ENCODE data around the gene KHDC1L.

DNA sequence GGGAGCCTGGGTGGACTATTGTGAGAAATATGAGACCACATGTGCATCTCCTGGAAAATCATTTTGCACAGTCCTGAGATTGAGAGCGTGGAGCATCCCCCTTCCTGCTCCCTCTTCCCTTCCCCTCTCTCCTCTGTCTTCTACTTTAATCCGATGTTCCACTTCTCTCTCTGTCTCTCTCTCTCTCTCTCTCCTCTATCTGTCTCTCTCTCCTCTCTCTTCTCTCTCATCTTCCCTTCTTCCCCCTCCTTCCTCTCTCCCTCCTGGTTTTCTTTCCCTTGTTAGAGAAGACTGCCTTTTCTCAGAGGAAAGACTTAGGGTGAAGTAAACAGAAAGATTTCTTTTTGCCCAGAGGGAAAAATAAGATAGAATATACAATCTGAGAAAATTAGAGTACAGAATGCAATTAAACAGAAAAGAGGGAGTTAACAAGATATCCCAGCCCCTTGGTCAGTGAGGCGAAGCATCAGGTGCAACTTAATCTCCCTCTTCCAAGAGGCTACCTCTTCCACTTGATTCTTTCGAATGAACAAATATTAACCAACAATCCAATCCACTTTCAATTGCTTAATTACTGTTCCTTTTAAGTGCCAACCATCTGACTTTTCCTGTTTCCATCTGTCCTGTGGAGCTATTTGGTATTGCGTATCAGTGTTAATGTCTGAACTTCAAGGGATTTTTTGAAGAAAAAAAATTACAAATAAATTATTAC is 23.1 kb upstream of the KHDC1L start:
- TF ChIP-seq EZH2 (IDR thresholded peaks at IDR 0.05; ENCODE audit: borderline replicate concordance, insufficient read depth, low read depth, low read length, poor library complexity, severe bottlenecking), result no peak
- TF ChIP-seq, protein P1, sequence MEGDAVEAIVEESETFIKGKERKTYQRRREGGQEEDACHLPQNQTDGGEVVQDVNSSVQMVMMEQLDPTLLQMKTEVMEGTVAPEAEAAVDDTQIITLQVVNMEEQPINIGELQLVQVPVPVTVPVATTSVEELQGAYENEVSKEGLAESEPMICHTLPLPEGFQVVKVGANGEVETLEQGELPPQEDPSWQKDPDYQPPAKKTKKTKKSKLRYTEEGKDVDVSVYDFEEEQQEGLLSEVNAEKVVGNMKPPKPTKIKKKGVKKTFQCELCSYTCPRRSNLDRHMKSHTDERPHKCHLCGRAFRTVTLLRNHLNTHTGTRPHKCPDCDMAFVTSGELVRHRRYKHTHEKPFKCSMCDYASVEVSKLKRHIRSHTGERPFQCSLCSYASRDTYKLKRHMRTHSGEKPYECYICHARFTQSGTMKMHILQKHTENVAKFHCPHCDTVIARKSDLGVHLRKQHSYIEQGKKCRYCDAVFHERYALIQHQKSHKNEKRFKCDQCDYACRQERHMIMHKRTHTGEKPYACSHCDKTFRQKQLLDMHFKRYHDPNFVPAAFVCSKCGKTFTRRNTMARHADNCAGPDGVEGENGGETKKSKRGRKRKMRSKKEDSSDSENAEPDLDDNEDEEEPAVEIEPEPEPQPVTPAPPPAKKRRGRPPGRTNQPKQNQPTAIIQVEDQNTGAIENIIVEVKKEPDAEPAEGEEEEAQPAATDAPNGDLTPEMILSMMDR (IDR thresholded peaks at IDR 0.05), result no peak

Data from B cell (primary cell).